OCI-LY1 (cell line): ENCODE measurements around the gene CCDC192.
A peak's percentile ranks its signal among the peaks of the same experiment; 100 is the strongest.

ENCODE experiments used
- H2AFZ ChIP-seq: fragments of 200-600 bp; sonication (generic), shearing (Covaris generic); 2 replicates; pipeline ENCODE4 v1.6.0; 2014; ENCODE audit warnings: antibody characterized with exemption, mild to moderate bottlenecking, low read length
- H3F3A ChIP-seq: fragments of 200-600 bp; sonication (generic), shearing (Covaris generic); 2 replicates; pipeline ENCODE4 v1.6.0; 2014; ENCODE audit warnings: mild to moderate bottlenecking, antibody characterized with exemption, low read length, moderate library complexity; ENCODE audit not compliant: insufficient read depth
- H3K27ac ChIP-seq: fragments of 200-600 bp; sonication (generic); 2 replicates; pipeline ENCODE4 v1.5.1; 2014; ENCODE audit warnings: low read length, mixed run types, mild to moderate bottlenecking, low read depth; ENCODE audit not compliant: poor library complexity, severe bottlenecking
- H3K27me3 ChIP-seq: fragments of 200-600 bp; sonication (generic); 2 replicates; pipeline ENCODE4 v1.6.0; 2014; ENCODE audit warnings: antibody characterized with exemption, mild to moderate bottlenecking, low read length, moderate library complexity; ENCODE audit not compliant: insufficient read depth
- H3K36me3 ChIP-seq: fragments of 200-600 bp; sonication (generic); 2 replicates; pipeline ENCODE4 v1.6.1; 2014; ENCODE audit warnings: mild to moderate bottlenecking, antibody characterized with exemption, low read length, moderate library complexity, mixed read lengths; ENCODE audit not compliant: insufficient read depth
- H3K4me1 ChIP-seq: fragments of 200-600 bp; sonication (generic); 2 replicates; pipeline ENCODE4 v1.5.1; 2014; ENCODE audit warnings: mild to moderate bottlenecking, low read length, moderate library complexity; ENCODE audit not compliant: insufficient read depth, severe bottlenecking
- H3K4me2 ChIP-seq: fragments of 200-600 bp; sonication (generic), shearing (Covaris generic); 2 replicates; pipeline ENCODE4 v1.6.1; 2014; ENCODE audit warnings: low read length
- H3K4me3 ChIP-seq: fragments of 200-600 bp; sonication (generic); 2 replicates; pipeline ENCODE4 v1.5.1; 2014; ENCODE audit warnings: low read length, low read depth, mild to moderate bottlenecking, mixed read lengths; ENCODE audit not compliant: poor library complexity, severe bottlenecking
- H3K79me2 ChIP-seq: fragments of 200-600 bp; shearing (Covaris generic); 2 replicates; pipeline ENCODE4 v1.6.1; 2016; ENCODE audit warnings: mixed run types, low read length, mixed read lengths; ENCODE audit not compliant: insufficient read depth
- H3K9ac ChIP-seq: fragments of 200-600 bp; sonication (generic), shearing (Covaris generic); 2 replicates; pipeline ENCODE4 v1.6.1; 2014; ENCODE audit warnings: mild to moderate bottlenecking, low read length, mixed read lengths
- H3K9me2 ChIP-seq: fragments of 200-600 bp; sonication (generic), shearing (Covaris generic); 2 replicates; pipeline ENCODE4 v1.6.1; 2014; ENCODE audit warnings: low read depth, mild to moderate bottlenecking, low read length, mixed read lengths
- H3K9me3 ChIP-seq: fragments of 200-600 bp; shearing (Covaris generic); 2 replicates; pipeline ENCODE4 v1.6.1; 2014; ENCODE audit warnings: low read length, mixed read lengths
- H4K20me1 ChIP-seq: fragments of 200-600 bp; sonication (generic), shearing (Covaris generic); 2 replicates; pipeline ENCODE4 v1.6.0; 2016; ENCODE audit warnings: mild to moderate bottlenecking, low read length; ENCODE audit not compliant: insufficient read depth
- EZH2 ChIP-seq: fragments of 200-600 bp; sonication (generic), shearing (Covaris generic); IDR thresholded peaks from 2 replicates; pipeline ENCODE4 v1.8.0; 2017; ENCODE audit warnings: borderline replicate concordance, mixed run types, mild to moderate bottlenecking, antibody characterized with exemption, low read length, moderate library complexity, mixed read lengths
- TF ChIP-seq, protein P1 (sequence below): fragments of 200-600 bp; sonication (generic), shearing (Covaris generic); IDR thresholded peaks from 2 replicates; pipeline ENCODE4 v1.5.1; 2017; ENCODE audit warnings: mild to moderate bottlenecking, antibody characterized with exemption, low read length, moderate library complexity, mixed read lengths

The CCDC192 gene

GRCh38 chr5:127754706-127755105, 51.5 kb downstream of the CCDC192 start:
- Histone ChIP-seq H3K36me3 (no peaks in the 10 kb centered on the region), H3K79me2 (no peaks in the 10 kb centered on the region), H3K4me1 (peaks cover 23% of the 10 kb centered on the region), H4K20me1 (no peaks in the 10 kb centered on the region), H3K9me2 (no peaks in the 10 kb centered on the region), H3K4me2 (no peak overlapping the region; the same call in 1 of the 2 replicates), H3F3A (no peaks in the 10 kb centered on the region), H2AFZ (no peak overlapping the region), H3K4me3 (no peak overlapping the region), H3K27me3 (no peaks in the 10 kb centered on the region), H3K9me3 (no peaks in the 10 kb centered on the region), H3K9ac (no peak overlapping the region), H3K27ac (peak overlapping the region; percentile 51)
- TF ChIP-seq EZH2, result no peak
- TF ChIP-seq, protein P1, sequence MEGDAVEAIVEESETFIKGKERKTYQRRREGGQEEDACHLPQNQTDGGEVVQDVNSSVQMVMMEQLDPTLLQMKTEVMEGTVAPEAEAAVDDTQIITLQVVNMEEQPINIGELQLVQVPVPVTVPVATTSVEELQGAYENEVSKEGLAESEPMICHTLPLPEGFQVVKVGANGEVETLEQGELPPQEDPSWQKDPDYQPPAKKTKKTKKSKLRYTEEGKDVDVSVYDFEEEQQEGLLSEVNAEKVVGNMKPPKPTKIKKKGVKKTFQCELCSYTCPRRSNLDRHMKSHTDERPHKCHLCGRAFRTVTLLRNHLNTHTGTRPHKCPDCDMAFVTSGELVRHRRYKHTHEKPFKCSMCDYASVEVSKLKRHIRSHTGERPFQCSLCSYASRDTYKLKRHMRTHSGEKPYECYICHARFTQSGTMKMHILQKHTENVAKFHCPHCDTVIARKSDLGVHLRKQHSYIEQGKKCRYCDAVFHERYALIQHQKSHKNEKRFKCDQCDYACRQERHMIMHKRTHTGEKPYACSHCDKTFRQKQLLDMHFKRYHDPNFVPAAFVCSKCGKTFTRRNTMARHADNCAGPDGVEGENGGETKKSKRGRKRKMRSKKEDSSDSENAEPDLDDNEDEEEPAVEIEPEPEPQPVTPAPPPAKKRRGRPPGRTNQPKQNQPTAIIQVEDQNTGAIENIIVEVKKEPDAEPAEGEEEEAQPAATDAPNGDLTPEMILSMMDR, result no peak

GRCh38 chr5:127757576-127757975, 54.4 kb downstream of the CCDC192 start:
- Histone ChIP-seq H3K36me3 (no peaks in the 10 kb centered on the region), H3K9me2 (no peaks in the 10 kb centered on the region), H3K4me1 (peaks cover 23% of the 10 kb centered on the region), H4K20me1 (no peaks in the 10 kb centered on the region), H3K27ac (no peak overlapping the region), H3K9ac (no peak overlapping the region), H3F3A (no peaks in the 10 kb centered on the region), H3K9me3 (no peaks in the 10 kb centered on the region), H3K79me2 (no peaks in the 10 kb centered on the region), H2AFZ (no peak overlapping the region), H3K4me3 (no peak overlapping the region), H3K4me2 (no peak overlapping the region), H3K27me3 (no peaks in the 10 kb centered on the region)
- TF ChIP-seq, protein P1, result peak; percentile 47; the same call in 1 of the 2 replicates
- no peak for TF ChIP-seq EZH2

- H3K9ac ChIP-seq, result no peak overlapping the region
- no peak for TF ChIP-seq EZH2
- TF ChIP-seq, protein P1, result no peak
- no peak overlapping the region for H2AFZ ChIP-seq
- H3K4me2 ChIP-seq, result no peak overlapping the region
- H4K20me1 ChIP-seq, result no peaks in the 10 kb centered on the region
- no peaks in the 10 kb centered on the region for H3K9me2 ChIP-seq
- H3F3A ChIP-seq, result no peaks in the 10 kb centered on the region
- no peaks in the 10 kb centered on the region for H3K79me2 ChIP-seq
- no peaks in the 10 kb centered on the region for H3K27me3 ChIP-seq
- no peak overlapping the region for H3K4me3 ChIP-seq
- no peaks in the 10 kb centered on the region for H3K9me3 ChIP-seq
- peaks cover 17% of the 10 kb centered on the region for H3K4me1 ChIP-seq
- no peaks in the 10 kb centered on the region for H3K36me3 ChIP-seq
- no peak overlapping the region for H3K27ac ChIP-seq
These were observed 55.6 kb downstream of the CCDC192 start for GRCh38 chr5:127758766-127759283.
